Brain microvascular endothelial cell (primary cell): ENCODE measurements around the gene SCRG1.

Experiments
- DNase-seq: peaks from one replicate; pipeline ENCODE4 v3.0.0-alpha.2; 2020
- H3K27ac ChIP-seq: fragments of 250-450 bp; sonication (Bioruptor Pico); 2 replicates; pipeline ENCODE4 v1.5.1; 2020; ENCODE audit warnings: mild to moderate bottlenecking, moderate library complexity
- H3K27me3 ChIP-seq: fragments of 250-450 bp; sonication (Bioruptor Pico); replicated peaks from 2 replicates; pipeline ENCODE4 v1.5.1; 2020; ENCODE audit warnings: mild to moderate bottlenecking
- H3K36me3 ChIP-seq: fragments of 250-450 bp; sonication (Bioruptor Pico); replicated peaks from 2 replicates; pipeline ENCODE4 v1.5.1; 2020; ENCODE audit warnings: mild to moderate bottlenecking
- H3K4me3 ChIP-seq: 2 replicates; pipeline ENCODE4 v1.5.1; 2011; ENCODE audit warnings: low read depth, mild to moderate bottlenecking, control low read depth, low read length, moderate library complexity
- CTCF ChIP-seq: IDR thresholded peaks from 2 replicates; pipeline ENCODE4 v1.5.1; 2011; ENCODE audit warnings: low read depth, mild to moderate bottlenecking, moderate library complexity, low read length, control low read depth, inconsistent platforms; ENCODE audit errors: missing control alignments
- in situ Hi-C: cut with HindIII; loops from 2 replicates; pipeline ENCODE4 v1.10.0; 2017; ENCODE audit warnings: low sequenced_read_pairs, low pct_ligation_motif_present

SCRG1 gene

GRCh38 chr4:173426064-173426463, 27.1 kb upstream of the SCRG1 start:
- Histone ChIP-seq H3K27me3 (no peaks in the 10 kb centered on the region), H3K27ac (no peak overlapping the region), H3K36me3 (no peaks in the 10 kb centered on the region), H3K4me3 (no peak overlapping the region)
- no peak for DNase-seq
- in situ Hi-C loops: no loop called here
- TF ChIP-seq CTCF: no peak

DNA sequence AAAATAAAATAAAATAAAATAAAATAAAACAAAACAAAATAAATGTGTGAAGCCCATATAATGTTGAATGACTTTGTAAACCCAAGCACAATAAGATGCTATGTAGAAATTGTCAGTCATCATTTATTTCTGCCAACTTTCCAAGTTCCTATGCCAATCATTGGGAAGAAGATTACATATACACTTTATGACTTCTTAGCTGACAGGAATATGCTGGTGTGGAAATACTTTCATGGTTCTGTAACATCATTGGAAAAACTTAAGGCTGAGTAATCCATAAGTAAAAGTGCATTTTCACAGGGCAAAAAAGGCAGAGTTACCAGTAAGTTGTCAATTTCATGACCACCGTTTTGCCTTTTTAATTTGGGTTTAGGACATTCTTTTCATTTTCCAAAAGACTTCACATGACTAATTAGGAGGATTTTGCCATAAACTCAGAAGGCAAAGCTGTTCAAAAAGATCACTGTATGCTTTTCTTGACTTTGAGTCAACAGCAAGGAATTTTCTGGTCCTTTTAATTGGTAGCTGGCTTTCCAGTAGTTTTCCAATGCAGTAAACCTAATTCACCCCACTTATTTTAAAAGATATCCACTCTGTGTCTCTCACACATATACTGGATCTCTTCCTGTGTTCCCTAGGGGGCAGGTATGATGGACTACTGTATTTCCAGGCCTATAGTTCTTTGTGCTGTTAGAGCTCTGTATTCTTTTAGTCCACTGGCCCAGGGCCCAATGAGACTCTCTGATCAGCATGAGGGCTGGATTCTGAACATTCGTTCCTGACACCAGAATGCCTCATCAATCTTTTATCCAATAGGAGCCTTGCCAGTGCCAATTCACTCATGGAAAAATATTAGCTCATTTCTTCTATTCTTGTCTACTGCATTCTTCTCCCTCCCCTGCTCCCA, 26.2 kb upstream of the SCRG1 start:
- H3K27me3 ChIP-seq: no peaks in the 10 kb centered on the region
- no peak for TF ChIP-seq CTCF
- DNase-seq: peak; percentile 76
- H3K27ac ChIP-seq: peak overlapping the region; percentile 61
- in situ Hi-C loops: no loop called here
- H3K4me3 ChIP-seq: no peak overlapping the region
- no peaks in the 10 kb centered on the region for H3K36me3 ChIP-seq

DNA sequence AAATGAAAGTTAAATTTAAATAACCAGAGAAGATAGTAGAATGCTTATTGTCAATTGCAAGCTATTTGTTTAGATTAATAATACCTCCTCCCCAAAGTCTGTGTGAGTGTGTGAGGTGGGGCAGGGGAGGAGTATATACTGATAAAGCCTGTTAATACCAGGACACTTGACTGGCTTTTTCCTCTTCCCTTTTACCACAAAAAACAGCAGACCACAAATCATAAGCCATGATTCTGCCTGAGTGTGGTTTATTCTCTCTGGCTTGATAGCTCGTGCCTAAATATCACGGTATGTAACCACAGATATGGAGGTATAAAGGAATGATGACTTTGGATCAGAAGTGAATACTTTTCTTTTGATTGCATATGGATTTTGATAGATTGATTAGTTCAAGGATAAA, 21.9 kb upstream of the SCRG1 start:
- no peaks in the 10 kb centered on the region for H3K36me3 ChIP-seq
- no peak overlapping the region for H3K4me3 ChIP-seq
- no peaks in the 10 kb centered on the region for H3K27me3 ChIP-seq
- H3K27ac ChIP-seq: no peak overlapping the region
- TF ChIP-seq CTCF: no peak
- in situ Hi-C loops: no loop called here
- no peak for DNase-seq

GRCh38 chr4:173420324-173420752, 21.4 kb upstream of the SCRG1 start:
- TF ChIP-seq CTCF: peak; percentile 33
- in situ Hi-C loops: no loop called here
- no peak for DNase-seq

DNA sequence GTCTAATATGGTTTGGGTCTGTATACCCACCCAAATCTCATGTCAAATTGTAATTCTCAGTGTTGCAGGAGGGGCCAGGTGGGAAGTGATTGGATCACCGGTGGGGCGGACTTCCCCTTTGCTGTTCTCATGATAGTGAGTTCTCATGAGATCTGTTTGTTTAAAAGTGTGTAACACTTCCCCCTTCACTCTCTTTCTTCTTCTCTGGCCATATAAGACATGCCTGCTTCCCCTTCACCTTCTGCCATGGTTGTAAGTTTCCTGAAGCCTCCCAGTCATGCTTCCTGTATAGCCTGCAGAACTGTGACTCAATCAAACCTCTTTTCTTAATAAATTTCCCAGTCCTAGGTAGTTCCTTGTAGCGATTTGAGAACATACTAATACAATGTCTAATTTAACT, 19.7 kb upstream of the SCRG1 start:
- no peak for TF ChIP-seq CTCF
- no peak for DNase-seq
- Histone ChIP-seq H3K36me3 (no peaks in the 10 kb centered on the region), H3K27ac (no peak overlapping the region), H3K4me3 (no peak overlapping the region), H3K27me3 (no peaks in the 10 kb centered on the region)
- in situ Hi-C loops: no loop called here

More at GRCh38 chr4:173420324-173420752, 21.4 kb upstream of the SCRG1 start:
- Histone ChIP-seq H3K27me3 (no peaks in the 10 kb centered on the region), H3K4me3 (no peak overlapping the region), H3K36me3 (no peaks in the 10 kb centered on the region), H3K27ac (no peak overlapping the region)
